HTERT RPE-1 (cell line): Measurements from ENCODE around the gene FSD1.
"Not testable (repeated sequence)": the region's sequence is repeated elsewhere in the genome, so short reads cannot be mapped to it uniquely, and the experiment has no call there.

Source experiments
- in situ Hi-C: fragments of 300-500 bp; cut with MboI; formaldehyde crosslinking; loops from 4 replicates; pipeline ENCODE4 v1.14.3; 2020; ENCODE audit warnings: low sequenced_read_pairs

Gene FSD1

GRCh38 chr19:4304538-4305256 lies at the start of gene FSD1:
TSS of gene FSD1 (plus strand) at chr19:4304598. CDS start at chr19:4304747, 149 bp downstream.
- in situ Hi-C loops = no loop called here

GRCh38 chr19:4256563-4256962 lies 47.8 kb upstream of the FSD1 start:
- in situ Hi-C loops = no loop called here

DNA sequence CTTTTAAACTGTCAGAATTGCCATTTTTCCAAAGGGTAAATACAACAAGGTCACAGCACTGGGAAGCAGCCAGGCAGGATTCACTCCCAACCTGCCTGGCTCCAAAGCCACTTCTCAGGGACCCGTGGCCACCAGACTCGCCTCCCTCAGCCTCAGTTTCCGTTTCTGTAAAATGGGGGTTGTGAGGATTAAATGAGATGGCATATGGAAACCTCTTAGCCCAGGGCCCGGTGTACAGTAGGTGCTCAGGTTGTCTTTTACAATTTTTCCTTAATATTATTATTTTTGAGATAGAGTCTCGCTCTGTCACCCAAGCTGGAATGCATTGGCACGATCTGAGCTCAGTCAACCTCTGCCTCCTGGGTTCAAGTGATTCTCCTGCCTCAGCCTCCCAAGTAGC lies 47.4 kb upstream of the FSD1 start:
- in situ Hi-C loops = no loop called here

DNA sequence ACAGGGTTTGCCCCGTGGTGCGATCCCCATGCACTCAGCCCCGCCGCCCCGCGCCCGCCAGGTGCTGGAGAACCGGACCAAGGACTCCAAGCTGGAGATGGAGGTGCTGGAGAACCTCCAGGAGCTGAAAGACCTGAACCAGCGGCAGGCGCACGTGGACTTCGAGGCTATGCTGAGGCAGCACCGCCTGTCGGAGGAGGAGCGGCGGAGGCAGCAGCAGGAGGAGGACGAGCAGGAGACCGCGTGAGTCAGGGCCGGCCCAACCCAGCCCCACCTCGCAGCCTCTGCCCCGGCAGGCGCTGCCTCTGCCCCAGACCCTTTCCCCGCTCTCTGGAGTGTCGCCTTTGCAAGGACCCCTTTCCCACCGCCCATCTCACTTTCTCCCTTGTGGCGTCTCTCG lies 46.2 kb upstream of the FSD1 start:
- in situ Hi-C loops = no loop called here

DNA sequence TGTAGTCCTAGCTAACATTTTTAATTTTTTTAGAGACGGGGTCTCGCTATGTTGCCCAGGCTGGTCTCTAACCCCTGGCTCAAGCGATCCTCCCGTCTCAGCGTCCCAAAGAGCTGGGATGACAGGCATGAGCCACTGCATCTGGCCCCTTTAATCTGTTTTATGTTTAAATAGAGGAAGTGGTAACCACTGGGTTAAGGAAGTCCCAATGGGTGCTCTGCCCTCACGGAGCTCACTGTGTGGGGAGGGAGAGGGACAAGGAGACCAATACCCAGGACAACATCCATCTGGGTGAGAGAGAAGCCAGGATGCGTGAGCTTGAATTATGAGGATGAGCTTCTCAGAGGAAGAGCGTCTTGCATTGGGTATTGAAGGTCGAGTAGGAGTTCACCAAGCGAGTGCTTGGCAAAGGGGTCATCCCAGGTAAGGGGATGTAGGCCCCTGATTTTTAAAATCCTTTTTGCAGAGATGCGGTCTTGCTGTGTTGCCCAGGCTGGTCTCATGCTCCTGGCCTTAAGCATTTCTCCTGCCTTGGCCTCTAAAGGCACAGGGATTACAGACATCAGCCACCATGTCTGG lies 43.7 kb upstream of the FSD1 start:
- in situ Hi-C loops = no loop called here

DNA sequence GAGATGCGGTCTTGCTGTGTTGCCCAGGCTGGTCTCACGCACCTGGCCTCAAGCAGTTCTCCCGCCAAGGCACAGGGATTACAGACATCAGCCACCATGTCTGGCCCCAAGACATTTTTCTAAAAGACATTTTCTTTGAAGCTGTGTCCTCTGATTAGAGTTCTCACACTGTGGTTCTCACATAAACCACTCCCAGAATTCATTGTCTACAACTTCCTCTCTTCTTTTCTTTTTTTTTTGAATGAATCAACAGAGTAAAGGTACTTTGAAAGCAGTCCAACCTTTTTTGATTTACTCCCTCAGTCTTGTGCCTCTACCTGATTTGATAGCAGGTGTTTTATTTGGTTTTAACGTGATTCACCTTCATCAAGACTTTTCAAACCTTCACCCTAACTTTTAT lies 39.6 kb upstream of the FSD1 start:
- in situ Hi-C loops = no loop called here

DNA sequence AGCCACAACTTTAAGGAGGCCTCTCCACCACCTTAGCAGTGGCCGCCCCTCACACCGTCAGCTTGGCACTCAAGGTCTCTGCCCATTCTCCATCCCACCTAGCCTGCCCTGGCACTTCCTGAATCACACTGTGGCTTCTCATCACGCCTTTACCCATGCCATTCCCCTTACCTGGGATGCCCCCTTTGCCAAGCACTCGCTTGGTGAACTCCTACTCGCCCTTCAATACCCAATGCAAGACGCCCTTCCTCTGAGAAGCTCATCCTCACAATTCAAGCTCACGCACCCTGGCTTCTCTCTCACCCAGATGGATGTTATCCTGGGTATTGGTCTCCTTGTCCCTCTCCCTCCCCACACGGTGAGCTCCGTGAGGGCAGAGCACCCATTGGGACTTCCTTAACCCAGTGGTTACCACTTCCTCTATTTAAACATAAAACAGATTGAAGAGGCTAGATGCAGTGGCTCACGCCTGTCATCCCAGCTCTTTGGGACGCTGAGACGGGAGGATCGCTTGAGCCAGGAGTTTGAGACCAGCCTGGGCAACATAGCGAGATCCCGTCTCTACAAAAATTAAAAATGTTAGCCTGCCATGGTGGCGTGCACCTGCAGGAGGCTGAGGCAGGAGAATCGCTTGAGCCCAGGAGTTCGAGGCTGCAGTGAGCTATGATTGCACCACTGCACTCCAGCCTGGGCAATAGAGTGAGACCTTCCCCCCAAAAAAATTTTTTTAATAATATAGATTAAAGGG lies 38.0 kb upstream of the FSD1 start:
- in situ Hi-C loops = no loop called here

DNA sequence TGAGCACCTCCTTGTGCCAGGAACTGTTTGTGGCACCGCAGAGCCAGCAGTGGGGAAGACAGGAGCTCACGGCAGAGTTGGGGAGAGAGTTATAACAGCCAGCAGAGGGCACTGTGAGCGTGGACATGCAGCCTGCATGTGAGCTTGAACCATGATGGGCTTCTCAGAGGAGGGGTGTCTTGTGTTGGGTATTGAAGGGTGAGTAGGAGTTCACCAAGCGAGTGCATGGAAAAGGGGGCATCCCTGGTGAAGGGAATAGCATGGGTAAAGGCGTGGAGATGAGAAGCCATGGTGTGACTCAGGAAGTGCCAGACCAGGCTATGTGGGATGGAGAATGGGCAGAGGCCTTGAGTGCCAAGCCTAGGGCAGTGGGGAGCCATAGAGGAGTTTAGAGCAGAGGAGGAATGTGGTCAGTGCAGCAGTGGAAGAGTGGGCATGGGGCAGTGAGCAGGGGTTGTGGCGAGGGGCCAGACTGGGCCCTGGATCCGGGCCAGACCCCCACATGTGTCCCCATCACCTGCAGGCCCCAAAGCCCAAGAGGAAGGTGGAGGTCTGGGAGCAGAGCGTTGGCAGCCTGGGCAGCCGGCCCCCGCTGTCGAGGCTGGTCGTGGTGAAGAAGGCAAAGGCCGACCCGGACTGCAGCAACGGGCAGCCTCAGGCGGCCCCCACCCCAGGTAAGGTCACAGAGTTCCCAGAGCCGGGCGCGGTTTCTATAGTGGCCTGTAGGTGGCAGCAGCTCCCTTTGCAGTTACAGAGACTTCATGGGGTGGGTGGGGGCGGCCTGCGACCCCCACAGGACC lies 37.1 kb upstream of the FSD1 start:
- in situ Hi-C loops = no loop called here

GRCh38 chr19:4267901-4268815 lies 36.2 kb upstream of the FSD1 start:
- in situ Hi-C loops = no loop called here

GRCh38 chr19:4268816-4269430 lies 35.5 kb upstream of the FSD1 start:
- in situ Hi-C loops = no loop called here

GRCh38 chr19:4272894-4273293 lies 31.5 kb upstream of the FSD1 start:
- in situ Hi-C loops = no loop called here

DNA sequence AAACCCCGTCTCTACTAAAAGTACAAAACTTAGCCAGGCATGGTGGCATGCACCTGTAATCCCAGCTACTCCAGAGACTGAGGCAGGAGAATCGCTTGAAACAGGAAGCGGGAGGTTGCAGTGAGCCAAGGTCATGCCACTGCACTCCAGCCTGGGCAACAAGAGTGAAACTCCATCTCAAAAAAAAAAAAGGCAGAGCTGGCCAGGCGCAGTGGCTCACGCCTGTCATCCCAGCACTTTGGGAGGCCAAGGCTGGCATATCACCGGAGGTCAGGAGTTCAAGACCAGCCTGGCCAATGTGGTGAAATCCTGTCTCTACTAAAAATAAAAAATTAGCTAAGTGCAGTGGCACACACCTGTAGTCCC lies 30.1 kb upstream of the FSD1 start:
- in situ Hi-C loops = not testable (repeated sequence)

DNA sequence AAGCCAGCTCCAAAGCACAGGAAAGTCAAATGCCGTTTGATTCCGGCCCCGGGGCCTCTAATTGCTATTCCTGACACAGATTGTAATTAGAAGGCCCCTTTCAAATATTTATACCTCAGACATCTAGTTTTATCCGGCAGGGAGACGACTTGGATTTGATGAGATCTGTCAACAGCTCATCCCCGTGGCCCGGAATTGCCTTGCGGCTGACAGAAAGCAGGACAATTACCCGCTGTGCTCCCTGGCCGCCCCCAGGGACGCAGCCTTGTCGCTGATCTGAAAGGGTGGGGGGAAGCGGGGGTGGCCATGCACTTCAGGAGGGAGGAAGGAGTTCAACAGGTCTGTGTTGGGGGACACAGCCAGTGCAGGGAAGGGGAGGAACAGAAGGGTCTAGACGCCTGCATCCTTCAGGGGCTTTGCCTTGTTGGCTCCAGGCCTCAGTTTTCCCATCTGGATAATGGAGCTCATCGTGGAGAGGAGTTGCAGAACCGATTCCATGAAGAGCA lies 27.2 kb upstream of the FSD1 start:
- in situ Hi-C loops = no loop called here

DNA sequence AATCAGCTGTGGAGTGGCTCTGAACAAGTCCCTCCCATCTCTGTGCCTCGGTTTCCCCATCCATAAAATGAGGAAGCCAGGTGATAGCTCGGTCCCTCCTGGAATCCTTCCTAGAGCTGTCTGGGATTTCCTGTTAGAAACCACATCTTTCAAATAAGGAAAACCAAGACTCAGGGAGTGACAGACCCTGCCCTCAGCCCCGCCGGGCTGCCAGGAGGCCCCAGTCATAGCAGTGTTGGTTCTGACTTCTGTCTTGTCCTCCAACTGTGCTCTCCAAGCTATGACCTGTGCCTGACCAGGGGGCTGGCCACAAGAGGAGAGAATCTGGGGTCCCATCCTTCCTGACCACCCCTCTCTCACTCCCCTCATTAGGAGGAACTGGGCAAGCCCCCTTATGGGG lies 26.4 kb upstream of the FSD1 start:
- in situ Hi-C loops = no loop called here

DNA sequence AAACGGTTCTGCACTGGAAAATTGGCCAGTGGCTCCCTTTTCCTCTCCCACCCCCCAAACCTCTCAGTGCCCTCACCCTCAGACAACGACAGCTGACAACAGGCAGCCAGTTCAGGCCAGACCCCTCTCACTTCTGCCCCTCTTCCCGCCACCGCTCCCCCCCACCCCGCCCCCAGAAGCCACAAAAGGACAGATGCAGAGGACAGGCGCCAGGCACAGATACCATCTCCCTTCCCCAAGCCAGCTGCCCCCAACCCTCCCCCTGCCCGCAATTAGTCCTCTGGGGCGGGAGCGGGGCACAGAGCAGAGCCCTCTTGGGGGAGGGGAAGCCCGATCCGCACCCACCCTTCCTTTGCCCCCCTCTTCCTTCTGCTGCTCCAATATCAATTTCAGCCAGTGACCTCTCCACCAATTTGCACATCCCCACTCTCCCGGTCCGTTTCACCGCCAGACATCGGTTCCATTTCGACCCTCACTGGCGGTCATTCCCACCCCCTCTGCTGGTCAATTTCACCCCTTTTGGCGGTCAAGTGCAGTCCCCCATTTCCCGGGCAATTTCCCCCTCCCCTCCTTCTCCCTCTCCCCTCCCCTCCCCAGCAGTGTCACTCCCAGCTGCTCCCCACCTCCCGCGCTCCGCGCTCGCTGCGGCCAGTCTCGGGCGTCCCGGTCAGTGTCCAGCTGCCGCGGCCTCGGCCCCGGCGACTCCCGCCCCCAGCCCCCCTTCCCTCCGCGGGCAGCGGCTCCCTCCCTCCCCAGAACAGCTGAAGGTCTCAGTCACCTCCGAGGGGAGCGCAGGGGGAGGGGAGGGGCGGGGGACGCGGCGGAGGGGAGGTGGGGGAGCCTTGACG lies 25.8 kb upstream of the FSD1 start, which contains the start of gene SHD:
Gene SHD (plus strand): TSS at position 848 of the 848 bp plus-strand sequence. CDS start 798 bp downstream, outside the sequence.
- in situ Hi-C loops = no loop called here

GRCh38 chr19:4279267-4279529 lies 25.2 kb upstream of the FSD1 start:
- in situ Hi-C loops = no loop called here

GRCh38 chr19:4279530-4280422 lies 24.6 kb upstream of the FSD1 start:
- in situ Hi-C loops = no loop called here
